HepG2 (cell line): ENCODE results near the gene MRPL18. TPM values are rescaled to one million over a fixed set of nuclear protein-coding genes. Genes with fewer than 3 reads are reported as not detected.

Experiments
- ATAC-seq: fragments of 200-7000 bp; cut with Tn5 transposase; 3 replicates; pipeline ENCODE4 v1.9.1; 2020; ENCODE audit warnings: mild to moderate bottlenecking, moderate library complexity
- BruUV-seq: library from RNA; stranded (reverse); fragments of 400-500 nt; replicated peaks from 2 replicates; lab custom pipeline; 2021; lab: Mats Ljungman, UMichigan
- CTCF ChIA-PET: fragments of 300-600 bp; formaldehyde crosslinking; extraction: SDS; loops from one replicate; lab custom pipeline; 2021; ENCODE audit warnings: low total read pairs, inconsistent platforms, low intra/inter-chr PET ratio; lab: Yijun Ruan, JAX
- POLR2A ChIA-PET: fragments of 350-600 bp; sonication (Branson Sonifier 250); formaldehyde crosslinking; loops from one replicate; lab custom pipeline; 2020; ENCODE audit warnings: antibody characterized with exemption, inconsistent platforms; lab: Yijun Ruan, JAX
- DNase-seq: peaks from one replicate; pipeline ENCODE4 v3.0.0-alpha.2; 2015; ENCODE audit warnings: low spot score
- FAIRE-seq: peaks from 3 replicates; lab custom pipeline; 2011; peaks lifted over from hg19 to GRCh38; lab: Jason Lieb, UNC
- H2AFZ ChIP-seq: one replicate; pipeline ENCODE4 v1.6.1; 2011; ENCODE audit warnings: low read length, inconsistent platforms
- H3K27ac ChIP-seq: fragments of 300-600 bp; 3 replicates; pipeline ENCODE4 v1.8.0; 2011; ENCODE audit warnings: mixed run types, mild to moderate bottlenecking, mixed read lengths, low read length, inconsistent platforms; ENCODE audit not compliant: insufficient read depth; ENCODE audit errors: extremely low read length
- H3K27me3 ChIP-seq, 2 experiments: fragments of 200-600 bp in 1 of 2; 2 replicates in 1 of 2; 3 replicates in 1 of 2; pipeline versions ENCODE4 v1.6.0 to v1.8.0; 2011; ENCODE audit warnings: low read length in 2 of 2, mild to moderate bottlenecking in 2 of 2, moderate library complexity in 2 of 2, inconsistent platforms in 1 of 2; ENCODE audit not compliant: insufficient read depth in 2 of 2, control insufficient read depth in 1 of 2
- H3K36me3 ChIP-seq, 2 experiments: fragments of 200-600 bp in 1 of 2; replicated peaks in 1 of 2; 2 replicates in 1 of 2; 3 replicates in 1 of 2; pipeline versions ENCODE4 v1.5.1 to v1.8.0; 2011; ENCODE audit warnings: low read length in 2 of 2, inconsistent platforms in 1 of 2; ENCODE audit not compliant: insufficient read depth in 2 of 2, control insufficient read depth in 1 of 2
- H3K4me1 ChIP-seq: 2 replicates; pipeline ENCODE4 v1.5.1; 2012; ENCODE audit warnings: low read length, inconsistent platforms; ENCODE audit not compliant: insufficient read depth
- H3K4me2 ChIP-seq: 2 replicates; pipeline ENCODE4 v1.6.0; 2011; ENCODE audit warnings: low read depth, low read length, inconsistent platforms
- H3K4me3 ChIP-seq, 3 experiments: fragments of 200-600 bp in 1 of 3; sonication (generic), shearing (Covaris generic) in 1 of 3; replicated peaks in 1 of 3; 2 replicates each; pipeline ENCODE4 v1.5.1; 2011 to 2016; ENCODE audit warnings: low read length in 3 of 3, inconsistent platforms in 2 of 3, low read depth in 2 of 3, mild to moderate bottlenecking in 2 of 3, control low read depth in 1 of 3, mixed read lengths in 1 of 3; ENCODE audit not compliant: insufficient read depth in 1 of 3
- H3K79me2 ChIP-seq: one replicate; pipeline ENCODE4 v1.6.1; 2011; ENCODE audit warnings: low read length, inconsistent platforms; ENCODE audit not compliant: insufficient read depth
- H3K9ac ChIP-seq: 2 replicates; pipeline ENCODE4 v1.6.0; 2011; ENCODE audit warnings: mild to moderate bottlenecking, low read depth, low read length, inconsistent platforms; ENCODE audit not compliant: insufficient read depth
- H3K9me3 ChIP-seq: 2 replicates; pipeline ENCODE4 v1.5.1; 2012; ENCODE audit warnings: mild to moderate bottlenecking, low read length
- H4K20me1 ChIP-seq: 2 replicates; pipeline ENCODE4 v1.6.0; 2011; ENCODE audit warnings: inconsistent platforms, mild to moderate bottlenecking, low read length, moderate library complexity; ENCODE audit not compliant: insufficient read depth
- ATF7 ChIP-seq, 2 experiments: fragments of 450-650 bp in 1 of 2; sonication (generic) in 1 of 2; formaldehyde crosslinking in 1 of 2; IDR thresholded peaks; 2 replicates each; pipeline versions ENCODE4 v1.4.0 to v1.6.1; 2016 to 2020; ENCODE audit warnings: antibody characterized with exemption in 1 of 2, mild to moderate bottlenecking in 1 of 2, missing genetic modification reagents in 1 of 2
- CEBPB ChIP-seq: IDR thresholded peaks from 2 replicates; pipeline ENCODE4 v1.6.1; 2011; ENCODE audit warnings: low read depth, low read length, improper control_type of control experiment, borderline replicate concordance
- FLYWCH1 ChIP-seq: sonication (generic); formaldehyde crosslinking; IDR thresholded peaks from 2 replicates; pipeline ENCODE4 v1.8.1; 2023; ENCODE audit warnings: mild to moderate bottlenecking, missing genetic modification reagents
- GATAD2A ChIP-seq: IDR thresholded peaks from 2 replicates; pipeline ENCODE4 v1.6.1; 2016
- MLLT10 ChIP-seq: sonication (generic); formaldehyde crosslinking; IDR thresholded peaks from 2 replicates; pipeline ENCODE4 v1.4.0; 2020; ENCODE audit warnings: missing genetic modification reagents
- RBFOX2 ChIP-seq: fragments of 200-400 bp; formaldehyde crosslinking; IDR thresholded peaks from 2 replicates; pipeline ENCODE4 v1.6.1; 2017; ENCODE audit warnings: low read depth, mild to moderate bottlenecking, low read length
- RFXANK ChIP-seq: IDR thresholded peaks from 2 replicates; pipeline ENCODE4 v1.6.1; 2016
- RNF2 ChIP-seq: fragments of 450-650 bp; conservative IDR thresholded peaks from 2 replicates; pipeline ENCODE4 v1.6.1; 2016; ENCODE audit warnings: low read depth
- SRY ChIP-seq: sonication (generic); formaldehyde crosslinking; IDR thresholded peaks from 2 replicates; pipeline ENCODE4 v1.8.0; 2022; ENCODE audit warnings: mild to moderate bottlenecking, missing genetic modification reagents
- ZNF225 ChIP-seq: sonication (generic); formaldehyde crosslinking; IDR thresholded peaks from 2 replicates; pipeline ENCODE4 v1.4.0; 2020; ENCODE audit warnings: mild to moderate bottlenecking, missing genetic modification reagents
- ZNF24 ChIP-seq: fragments of 450-650 bp; IDR thresholded peaks from 2 replicates; pipeline ENCODE4 v1.6.1; 2017; ENCODE audit warnings: antibody characterized with exemption, mild to moderate bottlenecking
- ZNF264 ChIP-seq: sonication (generic); formaldehyde crosslinking; IDR thresholded peaks from 2 replicates; pipeline ENCODE4 v1.4.0; 2020; ENCODE audit warnings: missing genetic modification reagents
- ZNF431 ChIP-seq: sonication (generic); formaldehyde crosslinking; IDR thresholded peaks from 2 replicates; pipeline ENCODE4 v1.9.0; 2022; ENCODE audit warnings: missing genetic modification reagents, low read depth, mild to moderate bottlenecking, borderline replicate concordance
- ZNF441 ChIP-seq: sonication (generic); formaldehyde crosslinking; IDR thresholded peaks from 2 replicates; pipeline ENCODE4 v1.7.0; 2021; ENCODE audit warnings: missing genetic modification reagents, borderline replicate concordance
- ZNF619 ChIP-seq: sonication (generic); formaldehyde crosslinking; IDR thresholded peaks from 2 replicates; pipeline ENCODE4 v1.4.0; 2020; ENCODE audit warnings: mild to moderate bottlenecking, missing genetic modification reagents
- ZNF629 ChIP-seq: sonication (generic); formaldehyde crosslinking; conservative IDR thresholded peaks from 2 replicates; pipeline ENCODE4 v1.5.0; 2020; ENCODE audit warnings: missing genetic modification reagents
- ZNF644 ChIP-seq: IDR thresholded peaks from 2 replicates; pipeline ENCODE4 v1.6.1; 2016; ENCODE audit warnings: low read depth
- ZNF7 ChIP-seq: IDR thresholded peaks from 2 replicates; pipeline ENCODE4 v1.6.1; 2016; ENCODE audit warnings: missing biosample characterization, missing genetic modification reagents
- ZNF746 ChIP-seq: sonication (generic); formaldehyde crosslinking; IDR thresholded peaks from 2 replicates; pipeline ENCODE4 v1.8.0; 2022; ENCODE audit warnings: mild to moderate bottlenecking, missing genetic modification reagents
- WGBS: methylation state at CpG from one replicate; pipeline ENCODE4 v1.1.6; 2017; ENCODE audit warnings: low lambda C conversion rate; 5-methylcytosine and 5-hydroxymethylcytosine counted together
- in situ Hi-C: cut with HindIII; loops from 2 replicates; pipeline ENCODE4 v1.10.0; 2017; ENCODE audit warnings: low pct_unique_long_range_greater_than_20kb; ENCODE audit not compliant: extremely low pct_ligation_motif_present
- intact Hi-C: fragments of 100-400 bp; cut with micrococcal nuclease; formaldehyde crosslinking; loops from one replicate; pipeline ENCODE4 v1.10.0; 2022; ENCODE audit not compliant: unreplicated experiment
- polyA plus RNA-seq, 8 experiments: library from polyadenylated mRNA; depleted of rRNA in 3 of 8; stranded (reverse) in 7 of 8; unstranded in 1 of 8; fragments of >200 nt; fragmentation: Illumina TruSeq in 4 of 8; extraction: Trizol in 4 of 8; gene quantifications; 2 replicates each; pipeline versions ENCODE4 v1.2.1 to v1.2.3, GENCODE V29; 2011 to 2016; ENCODE audit warnings: low read depth in 4 of 8, missing spikeins in 1 of 8, mixed read lengths in 1 of 8; ENCODE audit not compliant: insufficient read depth in 1 of 8
- total RNA-seq, 5 experiments: library from RNA; depleted of rRNA; stranded (reverse); fragments of >200 nt; fragmentation: Illumina TruSeq; extraction: Trizol; gene quantifications; 2 replicates each; pipeline ENCODE4 v1.2.3, GENCODE V29; 2016; ENCODE audit warnings: low read depth in 1 of 5
- TF ChIP-seq, protein P1 (sequence below): IDR thresholded peaks from 2 replicates; pipeline ENCODE4 v1.6.1; 2016; ENCODE audit warnings: missing biosample characterization, missing genetic modification reagents, low read depth

Gene MRPL18
- total and polyA plus RNA-seq, 2 of the 13 experiments (the other 11 are each of a cell fraction or from before 2014, with no cell fraction given): 85.6 to 176 TPM

DNA sequence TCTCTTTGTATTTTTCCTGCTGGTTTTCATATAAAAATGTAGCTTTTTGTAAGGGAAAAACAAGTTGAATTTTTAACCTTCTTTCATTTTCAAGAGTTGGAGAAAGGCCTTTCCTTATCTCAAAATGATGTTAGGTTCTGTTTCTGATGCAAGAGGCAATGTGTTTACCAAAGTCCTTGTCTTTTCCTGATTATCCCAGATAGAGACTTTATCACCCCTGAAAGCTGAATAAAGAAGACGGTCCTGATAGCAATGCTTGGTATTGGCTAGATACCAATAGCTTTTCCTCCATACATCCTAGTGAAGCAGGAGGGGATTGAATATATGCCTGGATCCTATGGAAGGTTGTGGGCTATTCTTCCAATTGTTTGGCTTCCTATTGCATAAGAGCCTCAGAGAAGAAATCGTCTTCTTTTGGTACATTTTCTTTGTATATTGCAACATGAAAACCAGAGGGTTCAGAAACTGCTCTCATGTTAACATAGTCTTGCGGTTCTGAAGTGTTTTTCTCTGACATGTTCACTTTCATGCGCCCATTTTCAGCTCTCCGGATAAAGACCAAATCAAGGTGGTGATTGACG is 15.3 kb downstream of the MRPL18 start:
- ChIA-PET CTCF (no interaction called here), POLR2A (interaction anchor here (0.8 to 6.3 kb wide), 4 partner anchors 13 to 79 kb away, joined by 4 to 88 read pairs (median 10); partner anchors contain the start of genes ACAT2, MRPL18, TCP1 and WTAP)

DNA sequence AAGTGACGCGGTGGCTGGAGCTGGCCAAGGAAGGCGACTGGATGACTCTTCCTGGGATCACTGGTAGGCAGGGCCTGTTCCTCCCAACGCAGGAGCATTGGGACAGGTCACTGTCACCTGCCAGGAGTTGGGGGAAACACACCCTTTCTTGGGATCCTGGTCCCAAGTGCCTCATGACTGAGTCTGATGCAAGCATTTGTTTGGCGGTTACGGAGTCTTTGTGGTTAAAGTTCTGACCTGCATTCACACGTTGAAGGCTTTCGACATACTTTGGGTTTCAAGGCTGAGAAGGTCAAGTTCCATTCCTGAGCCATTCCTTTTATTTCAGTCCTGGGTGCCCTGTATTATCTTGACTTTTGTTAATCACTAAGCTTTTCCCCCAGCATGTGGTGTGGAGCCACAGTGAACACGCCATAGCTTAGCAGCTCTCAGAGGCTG is 15.8 kb downstream of the MRPL18 start:
- Histone ChIP-seq H3K79me2 (no peaks in the 10 kb centered on the region), H3K9ac (no peak overlapping the region), H3K36me3 (no peaks in the 10 kb centered on the region), H4K20me1 (no peaks in the 10 kb centered on the region), H3K27me3 (0 out of 5 replicates have a peak, but pooled peaks cover 0 to 4% of the 10 kb centered on the region in 2 experiments), H3K4me1 (peaks cover 32% of the 10 kb centered on the region), H2AFZ (peak overlapping the region; percentile 82), H3K4me3 (0 out of 6 replicates have a peak overlapping the region, but pooled peaks of 1 of the 3 experiments have one; percentile 17), H3K27ac (no peak overlapping the region), H3K4me2 (peak overlapping the region; percentile 44), H3K9me3 (no peaks in the 10 kb centered on the region)
- peak; percentile 75 for DNase-seq
- ATAC-seq: peak; percentile 72
- WGBS: 31% methylated on average over 9 of the region's 9 CpGs
- POLR2A ChIA-PET: interaction anchor here (1.2 to 6.3 kb wide), 7 partner anchors 13 to 128 kb away, joined by 3 to 88 read pairs (median 8); partner anchors contain the start of genes ACAT2, MRPL18, SOD2 and TCP1
- intact Hi-C loops: loop anchor here (2.0 kb wide), 1 partner anchor 15 kb away; the partner anchor contains the start of gene MRPL18
- CTCF ChIA-PET: no interaction called here
- peak; percentile 72 for FAIRE-seq
- BruUV-seq: no TSS peak
- in situ Hi-C loops: no loop called here
- TF ChIP-seq ZNF644 (CRISPR knock-in tag) (peak; percentile 57), ZNF441 (CRISPR knock-in tag) (no peak), ATF7 (IDR thresholded peaks at IDR 0.05) (no peak), ATF7 (CRISPR knock-in tag; IDR thresholded peaks at IDR 0.05) (no peak), ZNF629 (CRISPR knock-in tag) (0 out of 2 replicates have a peak, but pooled peaks have one; percentile 29), SRY (CRISPR knock-in tag) (no peak), ZNF264 (no peak), ZNF619 (CRISPR knock-in tag) (no peak), ZNF24 (no peak), ZNF431 (CRISPR knock-in tag) (no peak), GATAD2A (CRISPR knock-in tag) (no peak), RNF2 (no peak), ZNF225 (CRISPR knock-in tag) (no peak), RBFOX2 (no peak), RFXANK (CRISPR knock-in tag) (no peak), ZNF7 (CRISPR knock-in tag) (no peak), FLYWCH1 (CRISPR knock-in tag) (no peak), ZNF746 (CRISPR knock-in tag) (no peak)
- TF ChIP-seq, protein P1, sequence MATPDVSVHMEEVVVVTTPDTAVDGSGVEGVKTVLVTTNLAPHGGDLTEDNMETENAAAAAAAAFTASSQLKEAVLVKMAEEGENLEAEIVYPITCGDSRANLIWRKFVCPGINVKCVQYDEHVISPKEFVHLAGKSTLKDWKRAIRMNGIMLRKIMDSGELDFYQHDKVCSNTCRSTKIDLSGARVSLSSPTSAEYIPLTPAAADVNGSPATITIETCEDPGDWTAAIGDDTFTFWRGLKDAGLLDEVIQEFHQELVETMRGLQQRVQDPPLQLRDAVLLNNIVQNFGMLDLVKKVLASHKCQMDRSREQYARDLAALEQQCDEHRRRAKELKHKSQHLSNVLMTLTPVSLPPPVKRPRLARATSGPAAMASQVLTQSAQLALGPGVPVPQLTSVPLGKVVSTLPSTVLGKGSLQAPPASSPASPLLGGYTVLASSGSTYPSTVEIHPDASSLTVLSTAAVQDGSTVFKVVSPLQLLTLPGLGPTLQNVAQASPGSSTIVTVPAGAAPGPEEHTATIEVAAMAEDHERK (CRISPR knock-in tag): no peak

More for the DNA sequence above, 15.3 kb downstream of the MRPL18 start:
- H2AFZ ChIP-seq: peak overlapping the region; percentile 82
- 0 out of 6 replicates have a peak overlapping the region, but pooled peaks of 1 of the 3 experiments have one; percentile 17 for H3K4me3 ChIP-seq
- in situ Hi-C loops: no loop called here
- ATAC-seq (no peak), FAIRE-seq (no peak), DNase-seq (no peak)
- peak overlapping the region; percentile 44 for H3K4me2 ChIP-seq
- H3K79me2 ChIP-seq: no peaks in the 10 kb centered on the region
- H3K27me3 ChIP-seq: 0 out of 5 replicates have a peak, but pooled peaks cover 0 to 4% of the 10 kb centered on the region in 2 experiments
- no peak overlapping the region for H3K27ac ChIP-seq
- WGBS: 44% methylated on average over 6 of the region's 6 CpGs
- TF ChIP-seq MLLT10: no peak
- peak; percentile 30; the same call in 1 of the 2 replicates for TF ChIP-seq CEBPB
- intact Hi-C loops: loop anchor here (2.0 kb wide), 1 partner anchor 15 kb away; the partner anchor contains the start of gene MRPL18
- no peaks in the 10 kb centered on the region for H3K9me3 ChIP-seq
- H3K4me1 ChIP-seq: peaks cover 32% of the 10 kb centered on the region
- H4K20me1 ChIP-seq: no peaks in the 10 kb centered on the region
- BruUV-seq: no TSS peak
- no peak overlapping the region for H3K9ac ChIP-seq
- no peaks in the 10 kb centered on the region for H3K36me3 ChIP-seq
